Measurements from ENCODE around the gene TSGA10IP. TPM values are rescaled to one million over a fixed set of nuclear protein-coding genes. Genes with fewer than 3 reads are reported as not detected.
A peak's percentile ranks its signal among the peaks of the same experiment; 100 is the strongest.

Gene TSGA10IP
- not detected for total RNA-seq

- FAIRE-seq = no peak
- no peak for DNase-seq (ENCODE audit: low spot score in 2 of 2)
Observed at GRCh38 chr11:65945430-65945911, at the start of gene TSGA10IP. TSGA10IP (plus strand) TSS chr11:65945480; CDS start chr11:65945676, 196 bp downstream.

- DNase-seq (ENCODE audit: low spot score in 2 of 2) = no peak
- FAIRE-seq = no peak
Observed at GRCh38 chr11:65895482-65895981, 49.7 kb upstream of the TSGA10IP start.

- FAIRE-seq = no peak
- no peak for DNase-seq (ENCODE audit: low spot score in 2 of 2)
Observed at GRCh38 chr11:65896034-65896999, 49.0 kb upstream of the TSGA10IP start.

GRCh38 chr11:65897020-65897471 lies 48.2 kb upstream of the TSGA10IP start:
- DNase-seq (ENCODE audit: low spot score in 2 of 2) = no peak
- no peak for FAIRE-seq

GRCh38 chr11:65898656-65899355 lies 46.5 kb upstream of the TSGA10IP start:
- FAIRE-seq (no peak), DNase-seq (ENCODE audit: low spot score in 2 of 2) (no peak)

- peak in 1 of 2 donors; percentile 77 for DNase-seq (ENCODE audit: low spot score in 2 of 2)
- no peak for FAIRE-seq
Observed at GRCh38 chr11:65899356-65900124, 45.7 kb upstream of the TSGA10IP start.

- no peak for FAIRE-seq
- DNase-seq (ENCODE audit: low spot score in 2 of 2) = peak; percentile 76 to 94
Observed at GRCh38 chr11:65900125-65900898, 45.0 kb upstream of the TSGA10IP start, which contains the start of gene FOSL1. FOSL1 (minus strand) TSS chr11:65900388; CDS start chr11:65900339, 49 bp downstream.

- FAIRE-seq (no peak), DNase-seq (ENCODE audit: low spot score in 2 of 2) (no peak)
Observed at GRCh38 chr11:65900899-65901180, 44.4 kb upstream of the TSGA10IP start.

GRCh38 chr11:65903068-65903481 lies 42.2 kb upstream of the TSGA10IP start:
- FAIRE-seq = no peak

GRCh38 chr11:65903715-65904114 lies 41.6 kb upstream of the TSGA10IP start:
- no peak for FAIRE-seq
- DNase-seq (ENCODE audit: low spot score in 2 of 2) = no peak

More at GRCh38 chr11:65903068-65903481, 42.2 kb upstream of the TSGA10IP start:
- no peak for DNase-seq (ENCODE audit: low spot score in 2 of 2)

GRCh38 chr11:65906602-65907001 lies 38.7 kb upstream of the TSGA10IP start:
- DNase-seq (ENCODE audit: low spot score in 2 of 2) (no peak), FAIRE-seq (no peak)

GRCh38 chr11:65907878-65908277 lies 37.4 kb upstream of the TSGA10IP start:
- DNase-seq (ENCODE audit: low spot score in 2 of 2) = no peak
- FAIRE-seq = no peak

GRCh38 chr11:65911682-65912568 lies 33.4 kb upstream of the TSGA10IP start:
- peak in 1 of 2 donors; percentile 67 for DNase-seq (ENCODE audit: low spot score in 2 of 2)
- FAIRE-seq = no peak

- FAIRE-seq = no peak
- DNase-seq (ENCODE audit: low spot score in 2 of 2) = no peak
Observed at GRCh38 chr11:65912845-65913244, 32.4 kb upstream of the TSGA10IP start.

- FAIRE-seq (no peak), DNase-seq (ENCODE audit: low spot score in 2 of 2) (no peak)
Observed at GRCh38 chr11:65915101-65915820, 30.0 kb upstream of the TSGA10IP start.

GRCh38 chr11:65915821-65916251 lies 29.4 kb upstream of the TSGA10IP start:
- no peak for FAIRE-seq
- peak in 1 of 2 donors; percentile 80 for DNase-seq (ENCODE audit: low spot score in 2 of 2)

- no peak for FAIRE-seq
- DNase-seq (ENCODE audit: low spot score in 2 of 2) = no peak
Observed at GRCh38 chr11:65916391-65916790, 28.9 kb upstream of the TSGA10IP start.

- FAIRE-seq (no peak), DNase-seq (ENCODE audit: low spot score in 2 of 2) (no peak)
Observed at GRCh38 chr11:65917077-65917433, 28.2 kb upstream of the TSGA10IP start.

All from frontal cortex (tissue), 4 donors.